Neural progenitor cell (in vitro differentiated cells): ENCODE measurements around the gene LMAN2.

Experiments
- EZH2 ChIP-seq: fragments of 200-600 bp; sonication (generic); IDR thresholded peaks from 2 replicates; pipeline ENCODE4 v1.6.1; 2017; ENCODE audit warnings: antibody characterized with exemption, mild to moderate bottlenecking, moderate library complexity
- EZH2phosphoT487 ChIP-seq: fragments of 200-600 bp; sonication (generic); IDR thresholded peaks from 2 replicates; pipeline ENCODE4 v1.6.1; 2017; ENCODE audit warnings: antibody characterized with exemption
- TF ChIP-seq, protein P1 (sequence below): fragments of 200-600 bp; sonication (generic); IDR thresholded peaks from 2 replicates; pipeline ENCODE4 v1.5.1; 2017; ENCODE audit warnings: antibody characterized with exemption, mild to moderate bottlenecking

GRCh38 chr5:177367981-177368868, 16.8 kb upstream of the LMAN2 start:
- TF ChIP-seq, protein P1, sequence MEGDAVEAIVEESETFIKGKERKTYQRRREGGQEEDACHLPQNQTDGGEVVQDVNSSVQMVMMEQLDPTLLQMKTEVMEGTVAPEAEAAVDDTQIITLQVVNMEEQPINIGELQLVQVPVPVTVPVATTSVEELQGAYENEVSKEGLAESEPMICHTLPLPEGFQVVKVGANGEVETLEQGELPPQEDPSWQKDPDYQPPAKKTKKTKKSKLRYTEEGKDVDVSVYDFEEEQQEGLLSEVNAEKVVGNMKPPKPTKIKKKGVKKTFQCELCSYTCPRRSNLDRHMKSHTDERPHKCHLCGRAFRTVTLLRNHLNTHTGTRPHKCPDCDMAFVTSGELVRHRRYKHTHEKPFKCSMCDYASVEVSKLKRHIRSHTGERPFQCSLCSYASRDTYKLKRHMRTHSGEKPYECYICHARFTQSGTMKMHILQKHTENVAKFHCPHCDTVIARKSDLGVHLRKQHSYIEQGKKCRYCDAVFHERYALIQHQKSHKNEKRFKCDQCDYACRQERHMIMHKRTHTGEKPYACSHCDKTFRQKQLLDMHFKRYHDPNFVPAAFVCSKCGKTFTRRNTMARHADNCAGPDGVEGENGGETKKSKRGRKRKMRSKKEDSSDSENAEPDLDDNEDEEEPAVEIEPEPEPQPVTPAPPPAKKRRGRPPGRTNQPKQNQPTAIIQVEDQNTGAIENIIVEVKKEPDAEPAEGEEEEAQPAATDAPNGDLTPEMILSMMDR: no peak
- TF ChIP-seq EZH2 (no peak), EZH2phosphoT487 (no peak)
